HEK293 (cell line): ENCODE data around the gene PEX26.

Experiments
- CTCF ChIA-PET: fragments of 350-600 bp; formaldehyde crosslinking; extraction: SDS; loops from one replicate; lab custom pipeline; 2021; ENCODE audit warnings: antibody characterized with exemption; lab: Yijun Ruan, JAX
- POLR2A ChIA-PET: fragments of 300-600 bp; formaldehyde crosslinking; extraction: SDS; loops from one replicate; lab custom pipeline; 2020; ENCODE audit warnings: antibody characterized with exemption, inconsistent platforms; lab: Yijun Ruan, JAX
- H3K27ac ChIP-seq: fragments of 200-500 bp; sonication (Bioruptor generic); 2 replicates; pipeline ENCODE4 v1.5.1; 2014; ENCODE audit warnings: low read depth, low read length, control low read depth, inconsistent platforms; ENCODE audit errors: extremely low read depth
- H3K36me3 ChIP-seq, 2 experiments: fragments of 200-500 bp in 1 of 2; sonication (Bioruptor generic) in 1 of 2; 1 replicate in 1 of 2; 2 replicates in 1 of 2; pipeline ENCODE4 v1.5.1; 2014 to 2017; ENCODE audit warnings: inconsistent platforms in 2 of 2, low read length in 2 of 2; ENCODE audit not compliant: control insufficient read depth in 2 of 2, insufficient read depth in 1 of 2
- H3K4me1 ChIP-seq: fragments of 200-500 bp; sonication (Bioruptor generic); 2 replicates; pipeline ENCODE4 v1.5.1; 2014; ENCODE audit warnings: mild to moderate bottlenecking, low read length, inconsistent platforms; ENCODE audit not compliant: control insufficient read depth, insufficient read depth
- H3K4me3 ChIP-seq: 2 replicates; pipeline ENCODE4 v1.5.1; 2011; ENCODE audit warnings: low read depth, mild to moderate bottlenecking, control low read depth, low read length, moderate library complexity
- H3K9me3 ChIP-seq: fragments of 200-500 bp; sonication (Bioruptor generic); 2 replicates; pipeline ENCODE4 v1.5.1; 2014; ENCODE audit warnings: low read depth, low read length, inconsistent platforms; ENCODE audit not compliant: control insufficient read depth, insufficient read depth
- GLIS2 ChIP-seq: fragments of 450-650 bp; formaldehyde crosslinking; IDR thresholded peaks from 2 replicates; pipeline ENCODE4 v1.5.1; 2016; ENCODE audit warnings: missing biosample characterization, missing genetic modification characterization
- INSM2 ChIP-seq: fragments of 450-650 bp; formaldehyde crosslinking; IDR thresholded peaks from 2 replicates; pipeline ENCODE4 v1.5.1; 2016; ENCODE audit warnings: missing biosample characterization, missing genetic modification characterization
- PRDM2 ChIP-seq: fragments of 450-650 bp; formaldehyde crosslinking; IDR thresholded peaks from 2 replicates; pipeline ENCODE4 v1.5.1; 2016; ENCODE audit warnings: missing biosample characterization, missing genetic modification characterization, borderline replicate concordance
- REST ChIP-seq: fragments of 450-650 bp; formaldehyde crosslinking; IDR thresholded peaks from 2 replicates; pipeline ENCODE4 v1.5.1; 2016; ENCODE audit warnings: missing biosample characterization, missing genetic modification characterization
- TCF7L2 ChIP-seq: IDR thresholded peaks from 2 replicates; pipeline ENCODE4 v1.6.1; 2011; ENCODE audit warnings: low read depth, mild to moderate bottlenecking, inconsistent platforms, low read length, moderate library complexity, borderline replicate concordance
- ZBTB10 ChIP-seq: fragments of 450-650 bp; formaldehyde crosslinking; IDR thresholded peaks from 2 replicates; pipeline ENCODE4 v1.5.1; 2016; ENCODE audit warnings: missing biosample characterization, missing genetic modification characterization
- ZBTB49 ChIP-seq: fragments of 450-650 bp; formaldehyde crosslinking; IDR thresholded peaks from 2 replicates; pipeline ENCODE4 v1.5.1; 2016; ENCODE audit warnings: missing biosample characterization, missing genetic modification characterization, low read depth
- ZNF214 ChIP-seq: fragments of 450-650 bp; formaldehyde crosslinking; IDR thresholded peaks from 2 replicates; pipeline ENCODE4 v1.5.1; 2017; ENCODE audit warnings: missing biosample characterization, mild to moderate bottlenecking, missing genetic modification characterization, borderline replicate concordance
- ZNF239 ChIP-seq: fragments of 450-650 bp; formaldehyde crosslinking; IDR thresholded peaks from 2 replicates; pipeline ENCODE4 v1.5.1; 2016; ENCODE audit warnings: missing biosample characterization, missing genetic modification characterization
- ZNF266 ChIP-seq: fragments of 450-650 bp; formaldehyde crosslinking; IDR thresholded peaks from 2 replicates; pipeline ENCODE4 v1.5.1; 2016; ENCODE audit warnings: missing biosample characterization, missing genetic modification characterization, low read depth
- ZNF391 ChIP-seq: fragments of 450-650 bp; formaldehyde crosslinking; IDR thresholded peaks from 2 replicates; pipeline ENCODE4 v1.5.1; 2016; ENCODE audit warnings: low read depth, missing biosample characterization, missing genetic modification characterization, borderline replicate concordance
- ZNF394 ChIP-seq: fragments of 450-650 bp; formaldehyde crosslinking; IDR thresholded peaks from 2 replicates; pipeline ENCODE4 v1.5.1; 2016; ENCODE audit warnings: missing biosample characterization, missing genetic modification characterization, mild to moderate bottlenecking, moderate library complexity, borderline replicate concordance
- ZNF416 ChIP-seq: fragments of 450-650 bp; formaldehyde crosslinking; IDR thresholded peaks from 2 replicates; pipeline ENCODE4 v1.5.1; 2016; ENCODE audit warnings: missing biosample characterization, missing genetic modification characterization
- ZNF629 ChIP-seq: fragments of 450-650 bp; formaldehyde crosslinking; IDR thresholded peaks from 2 replicates; pipeline ENCODE4 v1.5.1; 2017; ENCODE audit warnings: missing biosample characterization, missing genetic modification characterization
- ZNF658 ChIP-seq: fragments of 450-650 bp; formaldehyde crosslinking; IDR thresholded peaks from 2 replicates; pipeline ENCODE4; 2016; ENCODE audit warnings: missing biosample characterization, missing genetic modification characterization
- ZSCAN18 ChIP-seq: fragments of 450-650 bp; formaldehyde crosslinking; IDR thresholded peaks from 2 replicates; pipeline ENCODE4 v1.5.1; 2016; ENCODE audit warnings: missing biosample characterization, missing genetic modification characterization

PEX26 gene

GRCh38 chr22:18096823-18097222, 19.0 kb downstream of the PEX26 start:
- peaks cover 4 to 21% of the 10 kb centered on the region in 2 experiments; a peak in 2 of 3 replicates for H3K36me3 ChIP-seq
- H3K9me3 ChIP-seq: no peaks in the 10 kb centered on the region
- no peak overlapping the region for H3K4me3 ChIP-seq
- no peak for TF ChIP-seq ZNF239
- TF ChIP-seq INSM2 (tag by site-specific recombination): no peak
- no peak for TF ChIP-seq TCF7L2
- no peak for TF ChIP-seq ZBTB10 (tag by site-specific recombination)
- TF ChIP-seq ZNF266 (tag by site-specific recombination): no peak
- no peak for TF ChIP-seq ZBTB49 (tag by site-specific recombination)
- no peak overlapping the region for H3K27ac ChIP-seq
- CTCF ChIA-PET: interaction anchor here (0.8 kb wide), 1 partner anchor 356 kb away, joined by 5 read pairs; no protein-coding TSS in a partner anchor
- POLR2A ChIA-PET: no interaction called here
- no peaks in the 10 kb centered on the region for H3K4me1 ChIP-seq

GRCh38 chr22:18100781-18101180, 23.0 kb downstream of the PEX26 start:
- Histone ChIP-seq H3K36me3 (peaks cover 0 to 22% of the 10 kb centered on the region in 2 experiments; a peak in 2 of 3 replicates), H3K4me1 (no peaks in the 10 kb centered on the region), H3K9me3 (no peaks in the 10 kb centered on the region), H3K27ac (no peak overlapping the region), H3K4me3 (no peak overlapping the region)
- ChIA-PET CTCF (interaction anchor here (1.0 to 2.1 kb wide), 2 partner anchors 12 to 25 kb away, joined by 3 to 5 read pairs; no protein-coding TSS in a partner anchor), POLR2A (interaction anchor here (1.1 kb wide), 1 partner anchor 9 kb away, joined by 3 read pairs; no protein-coding TSS in a partner anchor)
- TF ChIP-seq ZNF394 (tag by site-specific recombination) (no peak), ZNF629 (tag by site-specific recombination) (no peak), ZNF214 (no peak), ZNF391 (tag by site-specific recombination) (no peak), ZNF658 (tag by site-specific recombination) (no peak), ZNF416 (no peak), REST (tag by site-specific recombination) (no peak), PRDM2 (tag by site-specific recombination) (no peak), GLIS2 (tag by site-specific recombination) (no peak), ZSCAN18 (tag by site-specific recombination) (no peak)
